Effector CD8-positive, alpha-beta T cell (primary cell): ENCODE data around the gene KRT86.
"Not testable (repeated sequence)": the region's sequence is repeated elsewhere in the genome, so short reads cannot be mapped to it uniquely, and the experiment has no call there.

Experiments used
- DNase-seq: peaks from one replicate; lab custom pipeline; 2025; lab: John Stamatoyannopoulos, UW

Gene KRT86

GRCh38 chr12:52294803-52295202, 20.4 kb downstream of the KRT86 start:
- DNase-seq = no peak

- DNase-seq = no peak
Observed at GRCh38 chr12:52295663-52296062, 21.2 kb downstream of the KRT86 start.

GRCh38 chr12:52296572-52297215, 22.2 kb downstream of the KRT86 start:
- no peak for DNase-seq

DNA sequence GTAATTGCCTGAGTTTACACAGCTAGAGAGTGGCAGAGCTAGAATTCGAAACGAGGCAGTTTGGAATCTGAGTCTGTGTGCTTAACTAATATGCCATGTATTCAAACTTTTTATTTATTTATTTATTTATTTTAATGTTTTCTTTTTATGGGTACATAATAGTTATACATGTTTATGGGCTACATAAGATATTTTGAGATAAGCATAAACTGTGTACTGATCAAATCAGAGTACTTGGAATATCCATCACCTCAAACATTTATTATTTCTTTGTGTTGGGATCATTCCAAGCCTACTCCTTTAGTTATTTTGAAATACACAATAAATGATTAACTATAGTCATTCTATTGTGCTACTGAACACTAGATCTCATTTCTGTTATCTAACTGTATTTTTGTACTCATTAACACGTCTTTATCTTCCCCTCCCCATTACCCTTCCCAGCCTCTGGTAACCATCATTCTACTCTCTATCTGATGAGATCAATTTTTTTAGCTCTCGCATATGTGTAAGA, 24.3 kb downstream of the KRT86 start:
- no peak for DNase-seq

GRCh38 chr12:52300796-52301691, 26.6 kb downstream of the KRT86 start:
- DNase-seq = no peak

DNA sequence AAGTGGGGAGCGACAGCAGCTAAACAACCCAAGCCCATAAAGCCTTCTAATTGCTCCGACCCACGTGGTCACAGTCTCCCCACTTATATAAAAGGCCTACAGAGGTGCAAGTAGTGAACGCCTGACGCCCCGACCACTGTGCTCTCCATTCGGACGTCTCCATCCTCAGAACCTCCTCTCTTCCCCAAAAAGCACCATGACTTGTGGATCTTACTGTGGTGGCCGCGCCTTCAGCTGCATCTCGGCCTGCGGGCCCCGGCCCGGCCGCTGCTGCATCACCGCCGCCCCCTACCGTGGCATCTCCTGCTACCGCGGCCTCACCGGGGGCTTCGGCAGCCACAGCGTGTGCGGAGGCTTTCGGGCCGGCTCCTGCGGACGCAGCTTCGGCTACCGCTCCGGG, 27.3 kb downstream of the KRT86 start:
- DNase-seq = not testable (repeated sequence)

- not testable (repeated sequence) for DNase-seq
Observed at GRCh38 chr12:52302242-52302914, 27.9 kb downstream of the KRT86 start.

GRCh38 chr12:52304941-52305411, 30.5 kb downstream of the KRT86 start:
- DNase-seq = not testable (repeated sequence)

- no peak for DNase-seq
Observed at GRCh38 chr12:52305921-52306705, 31.7 kb downstream of the KRT86 start.

- DNase-seq = no peak
Observed at GRCh38 chr12:52306731-52307130, 32.3 kb downstream of the KRT86 start.

GRCh38 chr12:52307836-52308805, 33.7 kb downstream of the KRT86 start:
- DNase-seq = no peak

DNA sequence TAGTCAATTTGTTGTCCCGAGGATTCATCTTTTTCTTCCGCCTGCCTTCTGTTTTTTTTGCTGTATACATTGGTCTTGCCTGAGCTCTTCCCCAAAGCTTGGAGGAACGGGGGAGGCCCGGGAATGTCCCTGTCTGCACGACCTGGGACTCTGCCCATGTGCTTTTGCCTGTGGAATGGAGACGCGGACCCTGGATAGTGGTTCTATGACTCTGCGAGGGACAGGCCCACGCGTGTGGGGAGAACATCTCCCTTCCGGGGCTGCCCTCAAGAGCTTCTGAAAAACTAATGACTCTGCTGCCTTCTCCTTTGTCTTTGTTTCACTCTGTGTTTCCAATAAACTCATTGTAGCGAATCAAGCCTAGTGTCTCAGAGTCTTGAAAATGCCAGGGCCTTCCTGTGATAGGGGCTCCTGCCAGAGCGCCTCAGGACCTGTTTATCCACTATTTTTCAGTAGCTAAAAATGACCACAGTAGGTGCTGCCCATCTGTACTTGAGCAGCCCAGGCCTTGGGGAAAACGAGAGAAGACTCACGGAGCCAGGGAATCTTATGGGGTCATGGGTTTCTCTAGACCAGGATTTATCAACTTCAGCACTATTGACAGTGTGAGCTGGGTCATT, 34.5 kb downstream of the KRT86 start:
- no peak for DNase-seq

GRCh38 chr12:52310622-52311284, 36.3 kb downstream of the KRT86 start:
- no peak for DNase-seq

DNA sequence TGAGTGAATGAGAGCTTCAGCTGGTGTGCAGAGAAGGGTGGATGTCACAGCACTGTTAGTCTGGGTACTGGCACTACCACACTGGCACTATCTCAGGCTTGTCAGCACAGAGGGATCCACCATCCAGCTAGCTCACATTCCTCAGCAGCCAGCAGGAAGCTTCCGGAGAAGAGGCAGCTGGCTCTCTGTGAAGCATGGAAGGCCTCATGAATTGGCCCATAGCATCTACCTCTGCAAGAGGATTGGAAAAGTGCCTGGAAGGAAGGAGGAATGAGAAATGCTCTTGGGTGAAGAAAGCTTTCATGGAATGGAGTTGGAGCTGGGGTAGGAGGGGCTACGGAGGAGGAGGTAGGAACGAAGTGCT, 36.8 kb downstream of the KRT86 start:
- no peak for DNase-seq

GRCh38 chr12:52312086-52312485, 37.6 kb downstream of the KRT86 start:
- DNase-seq = no peak

GRCh38 chr12:52313461-52313860, 39.0 kb downstream of the KRT86 start:
- DNase-seq = no peak

GRCh38 chr12:52313926-52314325, 39.5 kb downstream of the KRT86 start:
- no peak for DNase-seq

- DNase-seq = no peak
Observed at GRCh38 chr12:52314511-52314910, 40.1 kb downstream of the KRT86 start.

DNA sequence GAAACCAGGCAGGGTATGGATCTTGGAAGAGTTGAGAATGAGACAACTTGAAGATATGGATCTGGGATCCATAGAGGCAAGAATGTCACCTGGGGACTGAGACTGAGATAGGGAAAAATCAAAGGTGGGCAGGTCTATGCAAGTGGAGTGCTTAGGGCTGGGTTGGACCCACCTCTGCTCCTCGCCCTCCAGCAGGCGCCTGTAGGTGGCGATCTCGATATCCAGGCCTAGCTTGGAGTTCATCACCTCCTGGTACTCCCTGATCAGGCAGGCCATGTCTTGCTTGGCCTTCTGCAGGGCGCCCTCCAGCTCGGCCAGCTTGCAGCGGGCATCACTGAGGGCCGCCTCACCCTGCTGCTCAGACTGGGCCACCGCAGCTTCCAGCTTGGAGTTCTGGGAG, 41.3 kb downstream of the KRT86 start:
- not testable (repeated sequence) for DNase-seq
